ENCODE results near the gene ZSCAN26. TPM values are rescaled to one million over a fixed set of nuclear protein-coding genes. Genes with fewer than 3 reads are reported as not detected.
A peak's percentile ranks its signal among the peaks of the same experiment; 100 is the strongest.

Gene ZSCAN26
- polyA plus RNA-seq (ENCODE audit: insufficient read length in 4 of 4) = 10 to 100 TPM; 36.4 to 40.3 (median 37.8) TPM

DNA sequence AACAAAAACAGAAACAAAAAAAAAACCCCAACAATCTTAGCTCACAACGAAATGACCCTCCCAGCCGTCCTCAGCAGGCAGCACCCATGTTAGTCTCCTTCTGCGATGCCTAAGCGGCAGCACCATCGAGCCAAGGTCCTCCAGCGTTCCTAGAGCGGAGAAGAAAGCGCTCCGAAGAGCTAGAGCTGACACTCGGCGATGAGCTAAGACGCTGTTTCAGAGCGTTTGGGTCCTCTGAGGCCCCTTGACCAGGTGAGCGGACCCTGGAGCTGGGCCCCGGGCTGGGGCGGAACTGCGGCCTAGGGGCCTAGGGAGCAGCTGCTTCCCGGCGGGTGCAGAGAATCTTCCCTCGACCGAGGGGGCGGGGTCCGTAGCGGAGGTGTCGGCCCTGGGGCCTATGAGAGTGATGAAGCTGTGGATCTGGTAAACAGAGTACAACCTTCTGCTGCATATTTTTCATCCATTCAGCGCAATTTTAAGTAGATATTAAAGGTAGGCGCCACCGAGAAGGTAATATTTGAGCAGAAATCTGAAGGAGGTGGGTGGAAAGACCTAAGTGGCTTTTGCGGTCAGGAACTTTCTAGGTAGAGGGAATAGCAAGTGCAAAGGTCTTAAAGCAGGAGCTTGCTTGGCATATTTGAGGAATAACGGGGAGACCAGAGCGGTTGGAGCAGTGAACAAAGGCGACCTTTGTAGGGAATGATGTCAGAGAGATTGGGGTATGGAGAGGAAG, at the start of gene ZSCAN26:
TSS of gene ZSCAN26 (plus strand) at position 182 of the 733 bp plus-strand sequence. CDS start 4,777 bp downstream, outside the sequence.
- peak; percentile 86 to 91 (median 90) for DNase-seq (ENCODE audit: low read depth in 4 of 4, low spot score in 3 of 4)

DNA sequence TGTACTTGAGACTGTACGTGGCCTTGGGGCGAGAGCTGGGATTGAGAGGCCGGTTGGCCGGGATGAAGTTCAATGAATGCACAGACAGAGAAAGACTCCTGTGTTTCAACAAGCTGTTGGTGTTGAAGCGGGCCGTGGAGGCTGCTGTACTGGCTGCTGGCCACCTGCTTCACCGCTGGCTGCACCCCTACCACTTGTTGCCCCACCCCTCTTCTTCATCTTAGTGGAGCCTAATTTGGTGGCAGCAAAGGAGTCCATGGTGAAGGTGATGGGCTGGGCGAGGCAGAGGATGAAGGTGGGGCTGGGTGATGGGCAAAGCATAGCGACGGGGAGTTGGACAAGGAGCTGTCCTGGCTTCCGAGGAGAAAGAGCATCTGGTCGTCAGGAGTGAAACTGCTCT, 49.1 kb upstream of the ZSCAN26 start:
- no peak for DNase-seq (ENCODE audit: low read depth in 4 of 4, low spot score in 3 of 4)

- peak in 1 of 4 donors; percentile 36 for DNase-seq (ENCODE audit: low read depth in 4 of 4, low spot score in 3 of 4)
Observed at GRCh38 chr6:28218312-28219248, 48.4 kb upstream of the ZSCAN26 start.

- DNase-seq (ENCODE audit: low read depth in 4 of 4, low spot score in 3 of 4) = no peak
Observed at GRCh38 chr6:28220257-28221133, 46.4 kb upstream of the ZSCAN26 start.

GRCh38 chr6:28224131-28225055, 42.5 kb upstream of the ZSCAN26 start:
- DNase-seq (ENCODE audit: low read depth in 4 of 4, low spot score in 3 of 4) = no peak

- DNase-seq (ENCODE audit: low read depth in 4 of 4, low spot score in 3 of 4) = peak in 2 of 4 donors; percentile 65 to 67
Observed at GRCh38 chr6:28225056-28225834, 41.7 kb upstream of the ZSCAN26 start, which contains the start of gene ZSCAN9. Gene ZSCAN9 (plus strand): TSS chr6:28225275. CDS start chr6:28227085, 1,810 bp downstream.

DNA sequence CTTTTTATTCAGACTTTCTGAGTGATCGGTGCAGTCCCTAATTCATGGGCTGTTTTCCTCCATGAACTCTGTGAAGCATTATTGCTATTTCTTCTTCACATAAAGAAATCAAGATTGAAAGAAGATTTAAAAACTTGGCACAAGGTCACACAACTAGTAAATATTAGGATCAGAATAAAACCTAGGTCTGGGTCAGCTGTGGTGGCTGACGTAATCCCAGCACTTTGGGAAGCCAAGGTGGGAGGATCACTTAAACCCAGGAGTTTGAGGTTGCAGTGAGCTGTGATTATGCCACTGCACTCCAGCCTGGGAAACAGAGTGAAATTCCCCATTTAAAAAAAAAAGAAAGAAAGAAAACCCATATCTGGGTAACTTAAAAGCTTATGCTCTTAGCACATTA, 40.5 kb upstream of the ZSCAN26 start:
- no peak for DNase-seq (ENCODE audit: low read depth in 4 of 4, low spot score in 3 of 4)

GRCh38 chr6:28232785-28233184, 34.2 kb upstream of the ZSCAN26 start:
- DNase-seq (ENCODE audit: low read depth in 4 of 4, low spot score in 3 of 4) = no peak

DNA sequence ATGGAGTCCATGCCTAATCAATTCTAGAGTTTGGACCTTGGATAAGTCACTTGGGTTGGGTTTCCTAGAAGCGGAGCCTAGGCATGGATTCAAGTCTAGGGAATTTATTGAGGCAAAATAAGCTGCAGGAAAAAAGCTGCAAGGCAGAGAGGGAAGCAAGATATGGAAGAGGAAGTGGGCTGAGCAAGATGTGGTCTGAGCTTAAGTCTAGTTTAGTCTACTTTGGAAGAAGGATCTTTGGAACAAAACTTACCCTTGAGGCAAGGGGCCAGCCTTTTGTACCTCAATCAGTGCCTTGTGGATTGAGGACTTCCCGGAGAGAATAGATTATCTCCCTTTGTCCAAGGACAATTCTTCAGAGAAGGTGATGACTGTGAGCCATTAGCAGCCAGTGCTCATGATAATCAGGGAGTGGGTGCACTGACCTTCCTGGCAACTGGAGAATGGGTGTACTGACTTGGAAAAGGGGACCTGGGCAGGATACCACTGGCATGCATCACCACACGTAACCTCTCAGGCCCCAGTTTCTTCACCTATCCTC, 31.0 kb upstream of the ZSCAN26 start:
- no peak for DNase-seq (ENCODE audit: low read depth in 4 of 4, low spot score in 3 of 4)

DNA sequence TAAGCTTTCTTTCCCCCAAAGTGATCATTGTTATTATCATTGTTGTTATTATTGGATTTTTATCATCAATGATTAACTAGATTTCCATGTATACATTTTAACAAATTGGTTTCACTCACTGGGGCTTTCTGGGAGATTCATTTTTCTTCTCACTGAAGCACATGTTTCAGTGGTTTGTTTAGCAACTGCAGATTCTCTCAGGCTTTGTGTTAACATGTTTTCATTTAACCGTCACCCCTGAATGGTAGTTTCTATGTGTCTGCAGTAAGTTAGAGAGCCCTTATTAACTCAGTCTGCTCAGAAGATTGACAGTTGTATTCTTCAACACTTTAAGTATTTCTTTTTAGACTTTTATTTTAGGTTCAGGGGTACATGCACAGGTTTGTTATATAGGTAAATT, 27.3 kb upstream of the ZSCAN26 start:
- no peak for DNase-seq (ENCODE audit: low read depth in 4 of 4, low spot score in 3 of 4)

GRCh38 chr6:28240471-28240870, 26.5 kb upstream of the ZSCAN26 start:
- DNase-seq (ENCODE audit: low read depth in 4 of 4, low spot score in 3 of 4) = no peak

- DNase-seq (ENCODE audit: low read depth in 4 of 4, low spot score in 3 of 4) = no peak
Observed at GRCh38 chr6:28243946-28244345, 23.0 kb upstream of the ZSCAN26 start.

- DNase-seq (ENCODE audit: low read depth in 4 of 4, low spot score in 3 of 4) = no peak
Observed at GRCh38 chr6:28245206-28245941, 21.6 kb upstream of the ZSCAN26 start.

- no peak for DNase-seq (ENCODE audit: low read depth in 4 of 4, low spot score in 3 of 4)
Observed at GRCh38 chr6:28248916-28249315, 18.0 kb upstream of the ZSCAN26 start.

DNA sequence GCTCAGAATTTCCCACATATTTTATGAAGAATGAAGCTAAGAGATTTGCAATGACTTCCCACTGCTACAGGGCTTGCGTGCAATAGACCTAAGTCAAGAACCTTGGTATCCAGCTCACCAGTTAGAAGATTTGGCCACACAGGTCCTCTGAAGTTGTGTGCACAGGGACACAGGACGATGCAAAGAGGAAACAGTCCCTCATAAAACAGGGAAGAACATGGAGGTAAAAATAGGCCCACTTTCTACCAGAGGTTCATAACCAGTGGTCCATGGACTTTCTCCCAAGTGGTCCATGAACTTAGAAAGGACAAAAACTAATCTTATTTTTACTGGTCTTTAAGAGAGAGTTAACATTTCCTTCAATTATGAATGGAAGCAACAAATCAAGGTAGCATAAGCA, 16.2 kb upstream of the ZSCAN26 start:
- no peak for DNase-seq (ENCODE audit: low read depth in 4 of 4, low spot score in 3 of 4)

DNA sequence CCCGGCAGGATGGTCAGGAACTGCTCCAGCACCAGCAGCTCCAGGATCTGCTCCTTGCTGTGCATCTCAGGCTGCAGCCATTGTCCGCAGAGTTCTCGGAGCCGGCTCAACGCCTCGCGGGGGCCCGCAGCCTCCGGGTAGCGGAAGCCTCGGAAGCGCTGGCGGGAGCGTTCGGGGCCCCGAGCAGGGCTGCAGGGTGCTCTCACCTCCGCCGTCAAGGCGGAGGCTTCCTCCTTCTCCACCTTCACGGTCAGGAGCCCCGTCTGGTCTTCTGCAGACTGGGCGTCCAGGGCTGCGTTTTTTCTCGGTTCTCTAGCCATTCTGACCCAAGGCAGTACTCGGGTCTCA, 15.3 kb upstream of the ZSCAN26 start:
- no peak for DNase-seq (ENCODE audit: low read depth in 4 of 4, low spot score in 3 of 4)
